ENCODE measurements around the gene RHEB.

RHEB gene

GRCh38 chr7:151503902-151504714 lies 15.6 kb downstream of the RHEB start:
- TF ChIP-seq CTCF (IDR thresholded peaks at IDR 0.05; ENCODE audit: low read depth, low read length), result no peak
- Histone ChIP-seq H3K4me3 (ENCODE audit: low read depth, low read length) (no peak overlapping the region), H3K9me3 (no peaks in the 10 kb centered on the region), H3K4me1 (no peaks in the 10 kb centered on the region), H3K36me3 (peaks cover 5% of the 10 kb centered on the region; the same call in 1 of the 2 replicates), H3K27me3 (no peaks in the 10 kb centered on the region)
- DNase-seq, result no peak

- peaks cover 1% of the 10 kb centered on the region; the same call in 1 of the 2 replicates for H3K36me3 ChIP-seq
- no peak for TF ChIP-seq CTCF (IDR thresholded peaks at IDR 0.05; ENCODE audit: low read depth, low read length)
- H3K27me3 ChIP-seq, result no peaks in the 10 kb centered on the region
- no peak overlapping the region for H3K4me3 ChIP-seq (ENCODE audit: low read depth, low read length)
- H3K9me3 ChIP-seq, result no peaks in the 10 kb centered on the region
- no peak for DNase-seq
- no peaks in the 10 kb centered on the region for H3K4me1 ChIP-seq
These were observed 18.0 kb downstream of the RHEB start for GRCh38 chr7:151501676-151502075.

GRCh38 chr7:151498495-151498894 lies 21.2 kb downstream of the RHEB start:
- no peak for DNase-seq
- Histone ChIP-seq H3K9me3 (no peaks in the 10 kb centered on the region), H3K27me3 (no peaks in the 10 kb centered on the region), H3K36me3 (no peaks in the 10 kb centered on the region; the same call in 1 of the 2 replicates), H3K4me1 (no peaks in the 10 kb centered on the region; the same call in 1 of the 2 replicates), H3K4me3 (ENCODE audit: low read depth, low read length) (no peak overlapping the region)
- TF ChIP-seq CTCF (IDR thresholded peaks at IDR 0.05; ENCODE audit: low read depth, low read length), result no peak

GRCh38 chr7:151497306-151497871 lies 22.3 kb downstream of the RHEB start:
- Histone ChIP-seq H3K4me3 (ENCODE audit: low read depth, low read length) (no peak overlapping the region), H3K9me3 (no peaks in the 10 kb centered on the region), H3K4me1 (no peaks in the 10 kb centered on the region; the same call in 1 of the 2 replicates), H3K27me3 (no peaks in the 10 kb centered on the region), H3K36me3 (no peaks in the 10 kb centered on the region; the same call in 1 of the 2 replicates)
- DNase-seq, result no peak
- no peak for TF ChIP-seq CTCF (IDR thresholded peaks at IDR 0.05; ENCODE audit: low read depth, low read length)

GRCh38 chr7:151495360-151495759 lies 24.3 kb downstream of the RHEB start:
- TF ChIP-seq CTCF (IDR thresholded peaks at IDR 0.05; ENCODE audit: low read depth, low read length), result no peak
- Histone ChIP-seq H3K4me1 (no peaks in the 10 kb centered on the region; the same call in 1 of the 2 replicates), H3K9me3 (no peaks in the 10 kb centered on the region)

More at GRCh38 chr7:151495360-151495759, 24.3 kb downstream of the RHEB start:
- no peak overlapping the region for H3K4me3 ChIP-seq (ENCODE audit: low read depth, low read length)
- H3K27me3 ChIP-seq, result no peaks in the 10 kb centered on the region
- peaks cover 4% of the 10 kb centered on the region for H3K36me3 ChIP-seq
- DNase-seq, result no peak
